Limb (tissue), 2 donors: ENCODE data around the gene ESYT1.

Experiments used
- DNase-seq, 2 donors: peaks; one replicate each; pipeline ENCODE4 v3.0.0-alpha.2; 2016; ENCODE audit errors: extremely low spot score in 2 of 2

Gene ESYT1

DNA sequence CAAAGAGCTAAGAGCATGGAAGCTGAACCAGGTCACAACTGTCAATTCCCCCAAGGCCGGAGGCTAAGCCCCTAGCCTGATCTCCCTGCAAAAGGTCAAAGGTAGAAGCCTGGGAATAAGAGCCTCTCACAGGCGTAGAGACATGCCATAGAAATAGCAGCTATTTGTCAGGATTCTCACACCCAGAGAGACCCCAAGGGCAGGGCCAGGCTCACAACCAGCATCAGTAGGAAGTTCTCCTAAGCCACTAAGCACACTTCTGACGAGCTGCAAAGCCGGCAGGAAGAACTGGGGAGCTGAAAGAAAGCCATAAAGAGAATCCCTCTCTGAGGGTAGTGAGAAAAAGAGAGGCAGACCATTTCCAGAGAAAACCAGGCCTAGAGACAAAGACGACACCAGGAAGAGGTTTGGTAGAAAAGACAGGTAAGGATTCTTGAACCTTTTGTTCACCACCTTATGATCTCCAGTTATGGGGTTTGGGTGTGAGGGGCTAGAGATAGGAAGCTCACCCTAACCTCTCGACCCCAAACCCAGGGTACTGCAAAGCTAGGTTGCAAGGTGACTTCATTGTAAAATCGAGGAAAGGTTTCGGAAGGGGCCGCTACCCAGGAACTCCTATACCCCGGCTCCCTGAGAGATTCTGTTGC, 60.2 kb downstream of the ESYT1 start:
- DNase-seq = no peak

DNA sequence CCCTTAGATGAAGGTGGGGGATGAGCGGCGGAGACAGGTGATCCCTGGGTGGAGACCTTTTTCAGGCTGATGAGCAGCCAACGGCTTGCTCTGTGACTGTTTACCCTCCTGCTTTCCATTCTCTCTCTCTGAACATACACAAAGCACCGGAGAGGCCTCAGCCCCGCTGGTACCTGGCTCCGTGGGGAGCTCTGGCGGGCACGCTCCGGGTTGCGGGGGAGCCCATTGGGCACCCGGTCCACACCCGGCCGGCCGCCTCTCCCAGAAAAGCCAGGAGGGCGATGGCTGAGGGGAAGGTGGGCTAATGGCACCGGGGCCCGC, 60.7 kb downstream of the ESYT1 start:
- no peak for DNase-seq

DNA sequence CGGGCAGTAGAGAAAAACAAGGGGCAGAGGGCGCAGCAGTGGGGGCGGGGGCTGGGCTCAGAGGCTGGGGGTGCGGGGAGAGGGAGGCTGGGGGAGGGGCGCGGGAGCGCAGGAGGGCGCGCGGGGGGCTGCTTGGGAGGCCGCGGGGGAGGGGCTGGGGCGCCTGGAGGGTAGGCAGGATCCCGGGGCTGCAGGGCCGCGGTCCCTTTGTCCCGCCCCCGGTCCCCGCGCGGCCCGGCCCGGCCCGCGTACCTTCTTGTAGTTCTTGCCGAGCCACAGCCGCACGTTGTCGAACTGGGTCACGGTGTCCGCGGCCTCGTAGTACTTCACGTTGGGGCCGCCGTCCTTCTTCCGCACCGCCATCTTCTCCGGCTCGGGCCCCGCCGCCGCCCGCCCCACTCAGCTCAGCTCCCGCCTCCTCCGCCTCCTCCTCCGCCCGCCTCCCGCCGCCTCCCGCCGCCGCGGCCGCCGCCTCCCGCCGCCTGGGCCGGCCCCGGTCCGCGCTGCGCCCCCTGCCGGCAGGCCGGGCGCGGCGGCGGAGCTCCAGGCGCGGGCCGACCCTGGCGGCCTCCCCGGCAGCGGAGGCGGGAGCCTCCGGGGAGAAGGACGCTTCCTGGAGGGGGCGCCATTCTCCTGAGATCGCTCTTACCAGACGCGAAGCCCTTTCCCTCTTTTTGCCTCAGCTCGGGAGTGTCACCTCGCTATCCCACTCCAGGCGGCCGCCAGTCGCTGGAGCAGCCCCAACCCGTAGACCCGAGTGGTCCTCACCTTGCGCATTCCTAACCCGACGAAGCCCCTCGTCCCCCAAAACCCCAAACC, 61.2 kb downstream of the ESYT1 start, which contains the start of gene SMARCC2:
SMARCC2 (minus strand) TSS at position 385 of the 819 bp plus-strand sequence; CDS start at position 363, 22 bp downstream.
- peak; percentile 88 to 92 for DNase-seq

DNA sequence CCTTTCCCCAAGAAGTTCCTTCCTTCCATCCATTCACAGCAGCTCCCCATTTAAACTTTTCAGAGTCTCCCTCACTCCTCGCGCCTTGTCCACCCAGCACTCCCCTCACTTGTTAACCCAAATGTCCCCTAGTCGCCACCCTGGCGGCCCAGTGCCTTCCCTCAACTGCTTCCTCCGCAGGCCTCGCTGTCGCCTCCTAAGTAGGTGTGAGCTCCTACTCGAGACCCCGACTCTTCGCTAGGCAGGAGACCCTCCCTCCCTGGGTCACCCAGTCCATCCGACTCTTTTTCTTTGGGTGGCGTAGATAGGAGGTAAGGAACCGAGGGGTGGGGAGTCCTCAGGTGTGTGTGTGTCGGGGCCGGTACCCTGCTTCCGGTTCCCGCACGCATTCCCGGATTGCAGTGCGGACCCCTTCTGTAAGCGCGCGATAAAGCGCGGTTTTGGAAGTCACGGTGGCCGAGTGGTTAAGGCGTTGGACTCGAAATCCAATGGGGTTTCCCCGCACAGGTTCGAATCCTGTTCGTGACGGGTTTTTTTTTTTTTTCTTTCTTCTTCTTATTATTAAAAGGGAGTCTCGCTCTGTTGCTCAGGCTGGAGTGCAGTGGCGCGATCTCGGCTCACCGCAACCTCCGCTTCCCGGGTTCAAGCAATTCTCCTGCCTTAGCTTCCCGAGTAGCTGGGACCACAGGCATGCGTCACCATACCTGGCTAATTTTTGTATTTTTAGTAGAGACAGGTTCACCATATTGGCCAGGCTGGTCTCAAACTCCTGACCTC, 62.0 kb downstream of the ESYT1 start:
- peak; percentile 86 to 98 for DNase-seq

DNA sequence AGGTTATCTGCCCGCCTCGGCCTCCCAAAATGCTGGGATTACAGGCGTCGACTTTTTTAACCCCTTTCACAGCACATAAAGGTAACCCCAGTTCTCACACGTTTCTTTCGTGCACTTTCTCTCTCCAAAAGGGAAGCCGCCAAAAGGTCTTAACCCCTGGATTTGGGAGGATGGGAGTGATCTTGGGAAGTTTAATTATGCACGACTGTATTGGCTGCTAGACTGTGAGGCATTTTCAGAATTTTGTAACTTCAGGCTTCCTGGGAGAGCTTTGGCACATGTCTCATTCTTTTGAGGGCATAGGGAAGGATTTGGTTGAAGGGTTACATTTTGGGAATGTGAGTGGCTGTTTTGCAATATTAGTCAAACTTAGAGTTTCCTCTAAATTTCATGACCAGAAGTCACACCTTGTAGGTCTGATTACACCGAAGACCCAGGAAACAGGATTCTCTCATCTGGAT, 62.7 kb downstream of the ESYT1 start:
- peak in 1 of 2 donors; percentile 30 for DNase-seq

DNA sequence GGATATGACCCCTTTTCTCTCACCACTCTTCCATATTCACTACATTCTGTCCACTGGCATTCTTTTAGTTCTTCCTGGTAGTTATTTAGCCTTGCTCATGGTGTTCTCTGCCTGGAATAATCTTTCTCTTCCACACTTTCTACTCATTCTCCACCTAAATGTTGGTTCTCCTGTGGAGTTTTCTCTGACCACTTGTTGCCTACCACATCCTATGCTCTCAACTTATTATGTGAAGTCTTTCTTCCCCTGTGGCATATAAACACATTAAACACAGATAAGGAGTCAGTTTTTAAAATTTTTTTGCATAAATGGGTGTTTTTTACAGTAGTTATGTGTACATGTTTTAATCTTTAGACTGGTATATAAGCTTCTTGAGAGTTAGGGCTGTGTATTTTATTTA, 64.5 kb downstream of the ESYT1 start:
- no peak for DNase-seq

DNA sequence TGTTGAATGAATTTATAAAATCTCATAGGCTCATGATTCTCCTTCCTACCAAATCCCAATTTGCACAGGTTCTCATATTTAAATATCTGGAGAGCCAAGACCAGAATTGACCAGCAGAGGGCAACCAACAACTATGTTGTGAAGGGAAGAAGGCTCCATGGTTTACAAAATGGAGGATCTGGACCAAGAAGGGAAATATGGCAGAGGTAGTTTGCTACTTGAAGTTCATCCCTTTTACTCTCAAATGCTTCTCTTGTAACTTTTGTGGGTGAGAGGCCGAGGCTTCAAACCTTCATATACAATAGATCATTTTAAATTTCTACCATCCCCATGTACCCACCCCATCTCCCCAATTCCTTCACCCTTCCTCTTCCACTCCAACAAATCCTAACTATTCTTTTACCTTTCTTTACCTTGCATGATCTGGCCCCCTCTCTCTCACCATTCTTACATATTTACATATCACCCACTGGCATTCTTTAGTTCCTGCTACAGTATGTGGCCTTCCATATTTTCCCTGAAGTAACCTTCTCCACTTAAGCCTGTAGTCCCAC, 65.0 kb downstream of the ESYT1 start:
- DNase-seq = peak; percentile 74 to 87
